GM12872 (cell line): ENCODE results near the gene A2M.

Experiments
- TF ChIP-seq, protein P1 (sequence below): IDR thresholded peaks from 3 replicates; pipeline ENCODE4 v1.5.1; 2011; ENCODE audit warnings: low read depth, mild to moderate bottlenecking, low read length, moderate library complexity; ENCODE audit not compliant: insufficient read depth

The A2M gene

DNA sequence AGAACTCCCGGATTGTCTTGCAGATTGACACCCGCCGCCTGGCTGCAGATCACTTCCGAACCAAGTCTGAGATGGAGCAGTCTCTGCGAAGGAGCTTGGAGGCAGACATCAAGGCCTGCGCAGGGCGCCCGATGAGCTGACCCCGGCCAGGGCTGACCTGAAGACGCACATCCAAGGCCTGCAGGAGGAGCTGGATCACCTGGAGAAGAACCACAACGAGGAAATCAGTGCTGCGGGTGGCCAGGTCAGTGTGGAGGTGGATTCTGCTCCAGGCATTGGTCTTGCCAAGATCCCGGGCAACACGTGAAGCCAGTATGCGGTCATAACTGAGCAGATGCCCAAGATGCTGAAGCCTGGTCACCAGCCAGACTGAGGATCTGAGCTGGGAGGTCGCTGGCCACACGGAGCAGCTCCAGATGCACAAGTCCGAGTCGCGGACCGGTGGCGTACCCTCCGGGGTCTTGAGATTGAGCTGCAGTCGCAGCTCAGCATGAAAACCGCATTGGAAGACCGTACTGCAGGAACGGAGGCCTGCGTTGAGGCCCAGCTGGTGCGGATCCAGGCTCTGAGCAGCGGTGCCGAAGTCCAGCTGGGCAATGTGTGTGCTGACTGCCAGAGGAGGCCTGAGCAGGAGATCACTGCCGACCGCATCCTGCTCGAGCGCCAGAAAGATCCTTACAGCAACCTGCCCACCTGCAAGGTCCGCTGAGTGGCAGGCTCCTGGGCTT lies 12.4 kb upstream of the A2M start:
- TF ChIP-seq, protein P1, sequence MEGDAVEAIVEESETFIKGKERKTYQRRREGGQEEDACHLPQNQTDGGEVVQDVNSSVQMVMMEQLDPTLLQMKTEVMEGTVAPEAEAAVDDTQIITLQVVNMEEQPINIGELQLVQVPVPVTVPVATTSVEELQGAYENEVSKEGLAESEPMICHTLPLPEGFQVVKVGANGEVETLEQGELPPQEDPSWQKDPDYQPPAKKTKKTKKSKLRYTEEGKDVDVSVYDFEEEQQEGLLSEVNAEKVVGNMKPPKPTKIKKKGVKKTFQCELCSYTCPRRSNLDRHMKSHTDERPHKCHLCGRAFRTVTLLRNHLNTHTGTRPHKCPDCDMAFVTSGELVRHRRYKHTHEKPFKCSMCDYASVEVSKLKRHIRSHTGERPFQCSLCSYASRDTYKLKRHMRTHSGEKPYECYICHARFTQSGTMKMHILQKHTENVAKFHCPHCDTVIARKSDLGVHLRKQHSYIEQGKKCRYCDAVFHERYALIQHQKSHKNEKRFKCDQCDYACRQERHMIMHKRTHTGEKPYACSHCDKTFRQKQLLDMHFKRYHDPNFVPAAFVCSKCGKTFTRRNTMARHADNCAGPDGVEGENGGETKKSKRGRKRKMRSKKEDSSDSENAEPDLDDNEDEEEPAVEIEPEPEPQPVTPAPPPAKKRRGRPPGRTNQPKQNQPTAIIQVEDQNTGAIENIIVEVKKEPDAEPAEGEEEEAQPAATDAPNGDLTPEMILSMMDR, result no peak

DNA sequence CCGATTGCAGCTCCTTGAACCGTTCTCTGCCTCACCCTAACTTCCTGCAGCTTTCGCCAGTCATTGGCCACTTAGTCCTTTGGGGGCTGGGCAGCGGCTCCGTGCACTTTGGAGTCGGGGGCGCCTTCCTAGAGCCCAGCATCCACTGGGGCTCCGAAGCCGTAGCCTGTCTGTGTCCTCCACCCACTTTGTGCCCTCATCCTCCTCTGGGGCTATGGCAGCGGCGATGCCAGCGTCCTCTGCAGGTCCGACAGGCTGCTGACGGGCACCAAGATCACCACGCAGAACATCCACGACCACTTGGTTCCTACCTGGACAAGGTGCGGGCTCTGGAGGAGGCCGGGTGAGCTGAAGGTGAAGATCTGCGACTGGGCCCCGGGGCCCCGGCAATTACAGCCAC lies 11.8 kb upstream of the A2M start:
- TF ChIP-seq, protein P1, result no peak

DNA sequence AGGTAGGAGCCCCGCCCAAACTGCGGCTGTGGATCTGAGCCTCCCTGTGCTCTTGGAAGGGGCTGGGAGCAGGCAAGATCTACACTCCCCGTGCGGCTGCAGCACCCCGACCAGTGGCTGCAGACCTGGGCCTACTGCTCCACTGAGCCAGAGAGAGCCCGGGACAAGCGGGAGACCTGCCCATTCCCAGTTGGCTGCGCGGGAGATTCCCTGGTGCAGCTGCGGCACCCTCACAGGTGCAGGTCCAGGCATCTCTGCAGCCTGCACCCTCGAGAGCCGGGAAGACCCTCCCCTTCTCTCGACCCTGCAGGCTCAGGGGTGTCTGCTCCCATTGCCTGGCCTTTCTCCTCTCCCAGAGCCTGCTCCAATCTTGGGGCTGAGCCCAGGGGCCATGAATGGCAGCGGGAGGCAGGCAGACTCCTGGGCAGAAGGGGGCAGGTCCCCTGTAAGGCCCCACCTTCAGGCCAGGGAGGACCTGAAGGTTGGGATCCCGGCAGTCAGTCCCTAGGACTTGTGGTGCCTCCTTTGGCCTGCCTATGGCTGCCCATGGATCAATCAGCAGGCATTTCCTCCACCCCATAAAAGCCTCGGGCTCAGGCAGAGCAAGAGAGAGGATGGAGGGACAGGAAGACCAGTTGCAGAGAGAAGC lies 8.8 kb upstream of the A2M start:
- TF ChIP-seq, protein P1, result no peak

DNA sequence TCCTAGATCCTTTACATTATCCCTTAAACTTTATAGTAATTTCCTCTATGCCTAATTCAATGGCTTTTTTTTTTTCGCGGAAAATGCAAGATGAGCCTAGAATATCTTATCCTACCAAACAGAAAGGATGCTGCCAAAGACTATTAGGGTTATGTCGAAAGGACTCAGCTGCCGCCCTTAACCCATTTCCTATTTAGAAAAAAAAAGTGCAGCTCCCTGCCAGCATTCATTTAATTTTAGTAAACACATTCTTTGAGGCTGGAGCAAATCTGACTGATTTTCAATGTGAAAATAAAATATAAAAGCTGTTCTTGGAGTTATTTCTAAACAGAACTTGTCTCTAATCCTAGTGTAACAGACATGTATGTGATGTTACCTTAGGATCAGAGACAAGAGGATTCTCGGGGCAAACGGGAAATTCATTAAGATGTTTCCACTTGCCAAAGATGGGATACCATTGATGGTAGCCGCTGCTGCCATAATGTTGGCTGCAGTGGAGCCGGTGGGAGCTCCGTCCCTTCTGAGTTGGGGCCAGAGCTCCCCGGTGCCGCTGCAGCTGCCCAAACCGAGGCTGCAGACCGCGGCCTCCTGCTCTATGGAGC lies 8.2 kb upstream of the A2M start:
- TF ChIP-seq, protein P1, result no peak

DNA sequence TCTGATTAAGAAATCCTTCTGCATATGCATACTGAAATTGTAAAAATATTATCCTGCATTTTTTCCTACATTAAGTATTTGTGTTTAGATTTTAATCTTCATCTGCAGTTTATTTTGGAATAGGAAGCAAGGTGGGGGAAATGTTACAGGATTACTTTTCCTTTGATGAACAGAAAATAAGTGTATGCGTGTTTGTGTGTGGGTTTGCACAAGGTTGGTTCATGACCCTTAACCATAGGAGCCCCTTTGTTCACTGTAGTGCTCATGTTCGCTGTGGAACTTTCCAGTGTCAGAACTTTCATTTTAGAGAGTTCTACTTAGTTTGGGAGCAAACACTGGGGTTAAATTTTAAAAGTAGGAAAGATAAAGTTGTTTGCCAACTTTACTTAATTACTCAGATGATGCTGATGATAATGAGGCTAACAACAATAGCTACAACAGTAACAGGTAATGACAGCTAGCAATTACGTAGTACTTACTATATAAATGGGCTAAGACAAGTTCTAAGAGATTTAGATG lies 6.4 kb upstream of the A2M start:
- TF ChIP-seq, protein P1, result no peak

DNA sequence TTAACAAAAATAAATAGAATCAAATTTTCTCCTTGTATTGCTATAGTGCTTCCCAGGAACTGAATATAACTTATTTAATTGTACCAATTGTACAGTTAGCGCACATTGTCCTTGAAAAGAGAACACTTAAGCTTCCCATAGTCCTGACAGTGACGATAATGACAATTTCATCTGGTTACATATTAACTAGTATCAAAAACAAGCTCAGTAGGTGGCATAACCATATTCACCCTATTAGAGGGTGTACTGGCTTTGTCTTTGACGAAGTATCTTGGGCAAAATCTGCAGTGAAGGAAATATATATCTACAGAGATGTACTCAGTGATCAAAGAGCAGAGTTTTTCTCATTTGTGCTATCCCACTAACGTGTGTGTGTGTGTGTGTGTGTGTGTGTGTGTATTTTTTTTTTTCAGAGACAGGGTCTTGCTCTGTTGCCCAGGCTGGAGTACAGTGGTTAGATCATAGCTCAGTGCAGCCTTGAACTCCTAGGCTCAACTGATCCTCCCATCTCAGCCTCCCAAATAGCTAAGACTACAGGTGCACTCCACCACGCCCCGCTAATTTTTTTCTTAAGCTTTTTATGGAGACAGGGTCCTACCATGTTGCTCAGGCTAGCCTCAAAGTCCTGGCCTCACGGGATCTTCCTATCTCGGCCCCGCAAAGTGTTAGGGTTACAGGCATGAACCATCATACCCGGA lies 4.9 kb upstream of the A2M start:
- TF ChIP-seq, protein P1, result no peak

DNA sequence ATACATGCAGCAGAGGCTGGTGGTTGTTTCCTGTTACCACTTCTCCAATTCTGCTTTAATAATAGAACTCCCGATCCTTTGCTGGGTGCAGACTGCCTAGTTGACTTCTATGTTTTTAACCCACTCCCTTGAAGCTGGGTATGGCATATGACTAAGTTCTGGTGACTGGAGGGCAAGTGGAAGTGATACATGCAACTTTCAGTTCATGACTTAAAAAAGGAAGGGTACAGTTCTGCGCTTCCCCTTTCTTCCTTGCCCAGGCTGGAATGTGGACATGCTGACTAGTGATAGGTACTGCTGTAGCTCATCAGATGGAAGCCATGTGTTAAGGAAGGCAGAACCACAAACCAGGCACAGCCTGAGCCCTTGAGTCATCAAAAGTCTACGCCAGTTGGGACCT lies 2.4 kb upstream of the A2M start:
- TF ChIP-seq, protein P1, result no peak
